Sciatic nerve (tissue), 2 donors: ENCODE measurements around the gene CD209. TPM values are rescaled to one million over a fixed set of nuclear protein-coding genes. Genes with fewer than 3 reads are reported as not detected.
"Not testable (repeated sequence)": the region's sequence is repeated elsewhere in the genome, so short reads cannot be mapped to it uniquely, and the experiment has no call there.

ENCODE experiments used
- ATAC-seq: fragments of 200-7000 bp; cut with Tn5 transposase; one replicate; pipeline ENCODE4 v1.9.1; 2020; ENCODE audit warnings: mild to moderate bottlenecking, moderate library complexity
- DNase-seq: peaks from one replicate; pipeline ENCODE4 v3.0.0-alpha.2; 2020; ENCODE audit warnings: low spot score
- intact Hi-C: fragments of 100-400 bp; cut with DNase I; formaldehyde crosslinking; loops from one replicate; pipeline ENCODE4 v1.14.2; 2022
- total RNA-seq: library from RNA; stranded (reverse); fragmentation: NEBNext Ultra II Directional; extraction: Animal tissue kit (Norgen Biotek cat#: 25700); gene quantifications from one replicate; pipeline ENCODE4 v1.2.1, GENCODE V29; 2021
- donor health status: DM: no; HTN: no; CAD: no.
- donor health status: DM: no; HTN: no; CAD: no.

Gene CD209
- total RNA-seq, 1 donor from 2014 or later = 20.1 TPM

DNA sequence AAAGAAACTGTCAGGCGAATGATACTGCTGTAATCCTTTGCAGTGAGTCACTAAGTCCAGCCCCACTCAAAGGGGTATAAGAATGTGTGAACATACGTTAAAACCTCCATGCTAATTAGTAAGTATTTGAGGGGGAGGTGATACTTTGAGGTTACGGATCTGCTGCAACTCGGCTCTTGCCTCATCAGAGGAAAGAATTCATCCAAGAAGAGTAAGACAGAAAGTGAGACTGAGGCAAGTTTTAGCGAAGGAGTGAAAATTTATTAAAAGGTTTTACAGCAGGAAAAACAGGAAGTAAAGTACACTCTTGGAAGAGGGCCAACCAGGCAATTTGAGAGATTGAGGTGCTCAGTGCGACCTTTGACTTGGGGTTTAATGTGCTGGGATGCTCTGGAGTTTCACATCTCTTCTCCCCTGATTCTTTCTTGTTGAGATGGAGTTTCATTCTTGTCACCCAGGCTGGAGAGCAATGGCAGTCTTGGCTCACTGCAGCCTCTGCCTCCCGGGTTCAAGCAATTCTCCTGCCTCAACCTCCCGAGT is 25.5 kb upstream of the CD209 start:
- DNase-seq (no peak), ATAC-seq (no peak)
- intact Hi-C loops = no loop called here

DNA sequence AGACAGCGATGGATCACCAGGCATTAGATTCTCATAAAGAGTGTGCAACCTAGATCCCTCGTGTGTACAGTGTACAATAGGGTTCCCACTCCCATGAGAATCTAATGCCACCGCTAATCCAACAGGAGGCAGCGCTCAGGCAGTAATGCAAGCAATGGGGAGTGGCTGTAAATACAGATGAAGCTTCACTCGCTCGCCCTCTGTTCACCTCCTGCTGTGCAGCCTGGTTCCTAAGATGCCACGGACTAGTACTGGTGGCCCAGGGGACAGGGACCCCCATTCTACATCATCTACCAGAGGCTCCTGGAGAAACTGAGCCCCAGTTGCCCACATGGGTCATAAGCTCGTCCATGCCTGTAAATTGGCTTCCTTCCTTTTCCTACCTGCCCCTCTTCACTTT is 23.7 kb upstream of the CD209 start:
- intact Hi-C loops = no loop called here
- no peak for DNase-seq
- ATAC-seq = no peak

DNA sequence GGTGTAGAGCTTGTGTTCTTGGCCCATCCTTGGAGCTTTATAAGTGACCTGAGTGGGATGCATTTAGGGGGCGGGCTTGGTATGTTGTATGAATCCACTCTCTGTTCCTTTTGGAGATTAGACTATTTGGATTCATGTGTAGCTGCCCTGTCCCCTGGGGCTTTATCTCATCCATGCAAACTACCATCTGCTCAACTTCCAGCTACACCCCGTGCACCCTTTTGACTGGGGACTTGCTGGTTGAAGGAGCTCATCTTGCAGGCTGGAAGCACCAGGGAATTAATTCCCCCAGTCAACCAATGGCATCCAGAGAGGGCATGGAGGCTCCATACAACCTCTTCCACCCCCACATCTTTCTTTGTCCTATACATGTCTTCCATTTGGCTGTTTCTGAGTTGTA is 21.8 kb upstream of the CD209 start:
- no peak for ATAC-seq
- intact Hi-C loops = no loop called here
- no peak for DNase-seq

DNA sequence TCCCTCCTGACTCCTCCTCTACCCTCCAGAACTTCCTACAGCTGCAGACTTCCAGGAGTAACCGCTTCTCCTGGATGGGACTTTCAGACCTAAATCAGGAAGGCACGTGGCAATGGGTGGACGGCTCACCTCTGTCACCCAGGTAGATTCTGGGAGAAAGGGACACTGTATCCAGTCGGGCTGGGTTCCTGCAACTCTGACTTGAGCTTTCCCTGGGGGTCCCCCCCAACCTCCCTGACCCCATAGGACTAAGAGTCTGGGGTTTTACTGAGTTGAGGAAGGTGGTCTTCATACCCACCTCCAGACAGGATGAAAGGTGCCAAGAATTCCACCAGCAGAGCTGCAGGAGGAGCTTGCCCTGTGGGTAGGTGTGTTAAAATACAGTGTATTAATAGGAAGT is 20.2 kb upstream of the CD209 start:
- ATAC-seq (no peak), DNase-seq (no peak)
- intact Hi-C loops = no loop called here

DNA sequence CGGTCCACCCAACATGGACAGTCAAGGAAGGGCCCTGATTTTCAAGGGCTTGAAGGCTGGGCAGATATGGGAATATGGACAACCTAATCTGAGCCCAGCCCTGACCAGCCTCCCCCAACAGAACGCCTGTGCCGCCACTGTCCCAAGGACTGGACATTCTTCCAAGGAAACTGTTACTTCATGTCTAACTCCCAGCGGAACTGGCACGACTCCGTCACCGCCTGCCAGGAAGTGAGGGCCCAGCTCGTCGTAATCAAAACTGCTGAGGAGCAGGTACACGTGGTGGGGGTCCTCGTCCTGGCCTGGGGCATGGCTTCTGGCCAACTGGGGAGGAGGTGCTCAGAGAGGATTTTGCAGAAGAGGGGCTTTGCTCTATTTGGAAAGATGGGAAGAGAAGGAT is 19.2 kb upstream of the CD209 start:
- intact Hi-C loops = no loop called here
- ATAC-seq = no peak
- DNase-seq = no peak

DNA sequence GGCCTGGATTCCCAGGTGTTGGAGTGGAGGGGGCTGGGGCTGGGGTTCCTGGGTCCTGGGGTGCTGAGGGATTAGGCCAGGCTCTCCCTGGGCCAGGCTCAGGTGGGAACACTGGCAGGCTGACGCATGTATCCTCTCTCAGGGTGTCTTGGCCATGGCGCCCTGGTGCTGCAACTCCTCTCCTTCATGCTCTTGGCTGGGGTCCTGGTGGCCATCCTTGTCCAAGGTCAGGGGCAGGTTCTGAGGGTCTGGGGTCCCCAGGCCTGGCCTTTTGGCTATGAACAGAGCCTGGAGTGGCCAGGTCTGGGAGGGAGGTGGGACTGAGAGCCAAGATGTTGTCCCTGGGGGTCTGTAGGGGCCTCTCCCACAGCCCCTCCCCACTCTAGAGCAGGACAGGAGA is 17.7 kb upstream of the CD209 start:
- ATAC-seq, intact Hi-C loops, DNase-seq: not testable (repeated sequence)

DNA sequence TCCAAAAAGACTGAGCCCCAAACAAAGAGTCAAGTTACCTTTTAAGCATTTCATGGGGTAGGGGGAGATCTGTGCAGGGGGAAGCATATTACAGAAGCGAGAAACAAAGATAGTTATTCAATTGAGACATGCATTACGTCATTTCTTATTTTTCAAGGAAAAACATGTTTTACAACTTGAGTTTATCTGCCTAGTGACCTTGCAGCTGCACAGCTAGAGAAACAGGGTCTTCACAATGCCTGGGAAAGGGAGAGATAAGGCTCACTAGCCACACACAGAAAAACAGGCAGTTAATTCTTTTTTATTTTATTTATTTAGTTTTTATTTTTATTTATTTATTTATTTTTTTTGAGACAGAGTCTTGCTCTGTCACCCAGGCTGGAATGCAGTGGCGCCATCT is 16.8 kb upstream of the CD209 start:
- ATAC-seq, intact Hi-C loops, DNase-seq: not testable (repeated sequence)

DNA sequence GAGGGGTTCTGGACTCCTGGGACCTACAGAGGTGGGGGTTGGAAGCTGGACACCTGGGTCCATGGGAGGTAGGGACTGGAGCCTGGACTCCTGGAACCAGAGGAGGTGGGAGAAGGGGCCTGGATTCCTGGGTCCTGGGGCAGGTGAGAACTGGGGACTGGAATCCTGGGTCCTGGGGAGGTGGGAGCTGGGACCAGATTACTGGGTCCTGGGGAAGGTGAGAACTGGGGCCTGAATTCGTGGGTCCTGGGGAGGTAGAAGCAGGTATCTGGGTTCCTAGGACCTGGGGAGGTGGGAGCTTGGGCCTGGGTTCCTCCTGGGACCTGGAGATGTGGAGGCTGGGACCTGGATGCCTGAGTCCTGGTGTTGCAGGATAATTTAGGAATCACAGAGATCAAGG is 16.4 kb upstream of the CD209 start:
- intact Hi-C loops = no loop called here
- ATAC-seq (no peak), DNase-seq (no peak)

DNA sequence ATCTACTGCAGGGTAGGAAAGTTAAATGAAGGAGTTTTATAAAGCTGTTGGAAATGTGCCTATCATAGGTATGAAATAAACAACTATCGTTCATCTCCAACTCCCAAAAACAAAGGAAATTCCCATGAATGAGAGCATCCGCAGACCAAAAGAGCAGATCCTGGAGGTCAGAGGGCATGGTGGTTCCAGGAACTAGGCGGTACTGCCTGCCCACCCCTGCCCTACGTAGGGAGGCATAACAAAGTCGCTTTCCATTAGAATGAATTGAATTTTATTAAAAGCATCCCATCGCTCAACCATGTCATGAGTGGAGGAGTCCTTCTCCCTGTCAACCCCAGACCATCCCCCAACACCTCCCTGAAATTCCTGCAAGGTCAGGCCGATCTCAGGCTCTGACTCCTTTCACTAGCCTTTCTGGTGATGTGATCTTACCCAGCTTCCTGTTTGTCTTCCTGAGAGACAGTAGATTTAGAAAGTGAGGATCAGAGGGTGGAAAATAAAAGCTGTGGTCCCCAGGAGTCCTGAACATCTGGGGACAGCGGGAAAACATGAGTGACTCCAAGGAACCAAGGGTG is 15.5 kb upstream of the CD209 start, which contains the start of gene CLEC4M:
CLEC4M (plus strand) TSS at position 525 of the 575 bp plus-strand sequence; CDS start at position 549, 24 bp downstream.
- ATAC-seq (no peak), DNase-seq (no peak)
- intact Hi-C loops = no loop called here

DNA sequence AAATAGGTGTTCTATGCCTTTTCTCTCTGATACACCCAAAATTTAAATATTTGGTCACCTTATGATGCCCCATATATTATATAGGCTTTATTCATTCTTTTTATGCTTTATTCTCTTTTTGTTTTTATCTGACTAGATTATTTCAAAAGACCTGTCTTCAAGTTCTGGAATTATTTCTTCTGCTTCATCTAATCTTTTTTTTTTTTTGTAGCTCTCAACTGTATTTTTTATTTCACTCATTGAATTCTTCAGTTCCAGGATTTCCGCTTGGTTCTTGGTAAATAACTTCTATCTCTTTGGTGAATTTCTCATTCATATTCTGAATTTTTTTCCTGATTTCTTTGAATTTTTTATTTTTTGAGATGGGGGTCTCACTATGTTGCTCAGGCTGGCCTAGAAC is 11.8 kb upstream of the CD209 start:
- ATAC-seq (no peak), DNase-seq (no peak)
- intact Hi-C loops = no loop called here

DNA sequence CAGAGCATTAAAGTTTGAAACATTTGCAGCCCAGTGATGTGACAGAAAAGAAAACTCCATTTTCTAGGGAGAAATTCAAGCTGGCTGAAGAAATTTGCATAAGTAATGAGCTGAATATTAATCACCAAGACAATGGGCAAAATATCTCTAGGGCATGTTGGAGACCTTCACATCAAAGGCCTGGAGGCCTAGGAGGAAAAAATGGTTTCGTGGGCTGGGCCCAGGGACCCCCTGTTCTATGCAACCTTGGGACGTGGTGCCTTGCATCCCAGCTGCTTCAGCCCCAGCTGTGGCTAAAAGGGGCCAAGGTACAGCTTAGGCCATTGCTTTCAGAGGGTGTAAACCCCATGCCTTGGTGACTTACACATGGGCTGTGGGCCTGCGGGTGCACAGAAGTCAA is 10.0 kb upstream of the CD209 start:
- ATAC-seq = no peak
- intact Hi-C loops = no loop called here
- no peak for DNase-seq

DNA sequence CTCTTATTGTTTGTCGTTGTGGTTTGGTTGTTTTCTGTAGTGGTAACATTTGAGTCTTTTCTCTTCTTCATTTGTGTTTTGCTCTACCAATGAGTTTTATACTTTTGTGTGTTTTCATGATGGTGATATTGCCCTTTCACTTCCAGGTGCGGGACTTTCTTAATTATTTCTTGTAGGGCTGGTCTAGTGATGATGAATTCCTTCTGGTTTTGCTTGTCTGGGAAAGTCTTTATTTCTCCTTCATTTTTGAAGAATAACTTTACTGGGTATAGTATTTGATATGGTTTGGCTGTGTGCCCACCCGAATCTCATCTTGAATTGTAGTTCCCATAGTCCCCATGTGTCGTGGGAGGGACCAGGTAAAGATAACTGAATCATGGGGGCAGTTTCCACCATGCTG is 8.9 kb upstream of the CD209 start:
- ATAC-seq (no peak), DNase-seq (no peak)
- intact Hi-C loops = no loop called here

DNA sequence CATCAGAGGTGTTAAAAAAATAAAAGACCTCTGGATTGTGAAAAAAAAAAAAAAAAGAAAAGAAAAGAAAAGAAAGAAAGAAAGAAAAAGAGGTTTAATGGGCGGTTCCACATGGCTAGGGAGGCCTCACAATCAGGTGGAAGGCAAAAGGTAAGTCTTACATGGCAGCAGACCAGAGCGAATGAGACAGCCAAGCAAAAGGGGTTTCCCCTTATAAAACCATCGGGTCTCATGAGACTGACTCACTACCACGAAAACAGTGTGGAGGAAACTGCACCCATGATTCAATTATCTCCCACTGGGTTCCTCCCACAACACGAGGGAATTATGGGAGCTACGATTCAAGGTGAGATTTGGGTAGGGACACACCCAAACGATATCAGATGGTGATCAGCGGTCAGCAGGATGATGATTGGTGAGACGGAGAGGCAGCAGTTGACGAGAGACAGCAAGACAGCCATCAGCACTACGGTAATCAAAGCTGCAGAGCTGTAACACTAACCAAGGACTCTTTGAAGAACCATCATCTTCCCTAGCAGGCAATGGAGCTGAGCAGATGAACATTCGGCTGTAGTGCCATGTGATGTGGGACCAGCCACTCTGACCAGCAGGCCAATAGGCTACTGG is 3.9 kb upstream of the CD209 start:
- no peak for DNase-seq
- no peak for ATAC-seq
- intact Hi-C loops = no loop called here

DNA sequence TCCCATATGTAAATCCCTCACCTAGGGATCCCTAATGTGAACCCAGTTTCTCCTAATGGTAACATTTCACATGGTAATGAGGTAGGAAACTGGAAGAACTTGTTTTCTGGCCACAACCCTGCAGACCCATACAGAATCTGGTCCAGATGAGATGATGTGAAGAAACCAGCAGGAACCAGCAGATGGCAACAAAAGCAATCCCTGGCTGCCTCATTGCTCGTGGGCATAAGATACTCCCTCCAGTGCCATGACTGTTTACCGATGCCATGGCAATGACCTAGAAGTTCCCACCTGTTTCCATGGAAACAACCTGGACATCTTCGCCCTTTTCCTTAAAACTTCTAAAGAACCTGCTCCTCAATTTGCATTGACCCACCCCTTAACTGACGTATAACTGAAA is 1.4 kb upstream of the CD209 start:
- intact Hi-C loops = no loop called here
- DNase-seq (no peak), ATAC-seq (no peak)

DNA sequence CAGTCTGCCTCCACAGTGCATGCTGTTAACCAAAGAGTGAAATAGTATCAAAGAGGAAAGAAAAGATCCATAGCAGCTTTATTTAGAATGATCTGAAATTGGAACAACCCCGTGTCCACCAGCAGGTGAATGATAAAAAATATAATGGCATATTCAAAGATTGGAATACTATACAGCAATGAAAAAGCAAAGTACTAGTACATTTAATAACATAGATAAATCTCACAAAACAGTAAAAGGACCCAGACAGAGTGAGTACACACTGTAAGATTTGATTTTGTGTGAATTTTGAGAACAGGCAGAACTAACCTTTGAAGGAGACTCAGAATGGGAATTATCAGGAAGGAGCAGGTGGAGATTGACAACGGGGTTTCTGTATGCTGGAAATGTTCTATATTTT is 837 bp upstream of the CD209 start:
- intact Hi-C loops = no loop called here
- ATAC-seq = no peak
- no peak for DNase-seq

DNA sequence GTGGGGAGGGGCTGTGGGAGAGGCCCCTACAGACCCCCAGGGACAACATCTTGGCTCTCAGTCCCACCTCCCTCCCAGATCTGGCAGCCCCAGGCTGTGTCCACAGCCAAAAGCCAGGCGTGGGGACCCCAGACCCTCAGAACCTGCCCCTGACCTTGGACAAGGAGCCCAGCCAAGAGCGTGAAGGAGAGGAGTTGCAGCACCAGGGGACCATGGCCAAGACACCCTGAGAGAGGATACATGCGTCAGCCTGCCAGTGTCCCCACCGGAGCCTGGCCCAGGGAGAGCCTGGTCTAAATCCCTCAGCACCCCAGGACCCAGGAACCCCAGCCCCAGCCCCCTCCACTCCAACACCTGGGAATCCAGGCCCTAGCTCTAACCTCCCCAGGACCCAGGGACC is 1.0 kb downstream of the CD209 start:
- DNase-seq, intact Hi-C loops, ATAC-seq: not testable (repeated sequence)

DNA sequence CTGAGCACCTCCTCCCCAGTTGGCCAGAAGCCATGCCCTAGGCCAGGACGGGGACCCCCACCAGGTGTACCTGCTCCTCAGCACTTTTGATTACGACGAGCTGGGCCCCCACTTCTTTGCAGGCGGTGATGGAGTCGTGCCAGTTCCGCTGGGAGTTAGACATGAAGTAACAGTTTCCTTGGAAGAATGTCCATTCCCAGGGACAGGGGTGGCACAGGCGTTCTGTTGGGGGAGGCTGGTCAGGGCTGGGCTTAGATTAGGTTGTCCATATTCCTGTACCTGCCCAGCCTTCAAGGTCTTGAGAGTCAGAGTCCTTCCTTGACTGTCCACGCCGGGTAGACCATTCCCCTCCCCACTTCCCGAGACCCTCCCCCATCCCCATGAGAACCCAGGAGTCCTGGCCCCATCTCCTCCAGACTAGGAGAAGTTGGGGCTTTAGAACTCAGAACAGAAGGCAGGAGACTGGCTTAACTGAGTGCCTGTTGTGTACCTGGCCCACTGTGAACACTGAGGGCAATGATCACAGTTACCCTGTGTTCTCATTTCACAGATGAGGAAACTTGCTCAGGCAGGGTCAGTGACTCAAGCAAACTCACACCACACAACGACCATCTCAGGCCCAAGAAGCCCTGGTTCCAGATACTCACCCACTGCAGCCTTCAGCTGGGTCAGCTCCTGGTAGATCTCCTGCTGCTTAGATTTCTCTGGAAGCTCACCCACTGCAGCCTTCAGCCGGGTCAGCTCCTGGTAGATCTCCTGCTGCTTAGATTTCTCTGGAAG is 2.3 kb downstream of the CD209 start:
- intact Hi-C loops = no loop called here
- DNase-seq (no peak), ATAC-seq (no peak)

DNA sequence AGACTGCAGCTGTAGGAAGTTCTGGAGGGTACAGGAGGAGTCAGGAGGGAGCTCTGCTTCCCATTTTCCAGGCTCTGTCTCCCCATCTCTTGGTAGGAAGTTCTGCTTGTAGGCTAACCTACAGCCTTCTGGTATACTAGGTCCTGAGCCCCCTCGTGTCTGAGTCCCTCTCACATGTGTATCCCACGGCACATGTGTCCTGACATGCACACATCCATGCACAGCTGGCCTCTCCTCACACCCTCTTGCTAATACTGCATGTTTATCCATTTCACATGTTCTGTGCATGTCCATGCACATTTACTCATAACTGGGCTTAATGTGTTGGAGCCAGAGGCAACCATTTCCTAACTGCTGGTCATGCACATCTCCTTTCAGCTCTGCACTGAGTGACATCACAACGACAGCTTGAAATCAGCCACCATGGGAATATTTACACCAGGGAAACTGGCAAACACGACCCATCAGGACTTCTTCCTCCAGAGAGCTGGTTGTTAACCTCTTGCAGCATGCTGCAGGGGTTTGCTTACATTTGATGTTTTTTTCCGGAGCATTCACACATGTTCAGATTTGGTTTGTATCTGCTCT is 3.0 kb downstream of the CD209 start:
- DNase-seq = no peak
- ATAC-seq = no peak
- intact Hi-C loops = no loop called here

DNA sequence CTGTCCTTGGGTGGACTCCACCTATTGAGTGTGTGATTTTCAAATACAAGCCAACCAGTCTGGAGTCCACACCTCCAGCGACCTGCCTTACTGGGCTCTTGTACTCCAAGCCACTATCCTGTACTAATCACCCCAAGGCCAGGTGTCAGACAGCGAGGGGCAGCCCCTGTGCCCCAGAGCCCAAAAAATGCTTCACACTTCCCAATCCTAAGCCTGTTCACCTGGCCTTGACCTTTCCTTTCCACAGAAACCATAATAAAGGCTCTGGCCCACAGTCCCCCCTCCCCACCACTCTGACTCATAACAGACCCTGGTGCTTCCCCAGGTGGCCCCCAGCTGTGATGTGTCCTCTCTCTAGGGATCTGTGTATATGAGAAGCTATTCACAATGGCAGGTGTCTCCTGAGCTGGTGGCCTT is 3.9 kb downstream of the CD209 start:
- DNase-seq = no peak

DNA sequence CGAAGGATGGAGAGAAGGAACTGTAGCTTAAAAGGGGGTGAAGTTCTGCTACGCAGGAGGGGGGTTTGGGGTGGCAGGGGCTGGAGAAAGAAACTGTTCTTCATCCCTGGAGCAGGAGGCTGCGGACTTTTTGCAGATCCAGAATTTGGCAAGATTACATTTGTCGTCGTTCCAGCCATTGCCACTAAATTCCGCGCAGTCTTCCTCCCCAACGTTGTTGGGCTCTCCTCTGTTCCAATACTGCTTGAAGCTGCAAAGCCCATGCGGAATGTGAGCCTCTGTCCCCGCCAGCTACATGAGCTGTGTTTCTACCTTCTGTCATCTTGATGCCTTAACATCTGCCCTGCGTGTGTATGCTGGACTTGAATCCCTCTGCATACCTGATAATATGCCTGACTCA is 4.3 kb downstream of the CD209 start:
- intact Hi-C loops = no loop called here
- DNase-seq = no peak
- ATAC-seq = no peak

More for the DNA sequence above, 3.9 kb downstream of the CD209 start:
- ATAC-seq = no peak
- intact Hi-C loops = no loop called here
